Stomach (tissue), 9 donors: ENCODE measurements around the gene FOXF2. TPM values are rescaled to one million over a fixed set of nuclear protein-coding genes. Genes with fewer than 3 reads are reported as not detected.
A peak's percentile ranks its signal among the peaks of the same experiment; 100 is the strongest.

Experiments
- DNase-seq, 2 donors: peaks; one replicate each; pipeline versions ENCODE4 v3.0.0 to v3.0.0-alpha.2; 2013 to 2019
- H3K27ac ChIP-seq, 5 donors: fragments of 200-600 bp in 4 of 5; sonication (generic) in 4 of 5; one replicate each; pipeline ENCODE4 v1.5.1; 2013 to 2019; ENCODE audit warnings: mild to moderate bottlenecking in 1 of 5, moderate library complexity in 1 of 5
- H3K27me3 ChIP-seq, 3 donors: fragments of 200-600 bp; sonication (generic); one replicate each; pipeline ENCODE4 v1.5.1; 2017 to 2019; ENCODE audit warnings: mixed run types in 1 of 3
- H3K36me3 ChIP-seq, 4 donors: fragments of 200-600 bp; sonication (generic); 1 replicate in 3 of 4; 2 replicates in 1 of 4; pipeline ENCODE4 v1.5.1; 2016 to 2019
- H3K4me1 ChIP-seq, 4 donors: fragments of 200-600 bp; sonication (generic); one replicate each; pipeline ENCODE4 v1.5.1; 2016 to 2019
- H3K4me3 ChIP-seq, 4 donors: fragments of 200-600 bp; sonication (generic) in 3 of 4; one replicate each; pipeline ENCODE4 v1.5.1; 2016 to 2019; ENCODE audit warnings: mild to moderate bottlenecking in 1 of 4
- H3K9me3 ChIP-seq, 4 donors: fragments of 200-600 bp; sonication (generic); one replicate each; pipeline ENCODE4 v1.5.1; 2016 to 2019
- EP300 ChIP-seq: sonication (generic); formaldehyde crosslinking; IDR thresholded peaks from one replicate; pipeline ENCODE4 v1.6.1; 2017; ENCODE audit warnings: antibody characterized with exemption
- POLR2A ChIP-seq, 4 donors: fragments of 450-650 bp; IDR thresholded peaks; one replicate each; pipeline ENCODE4 v1.6.1; 2016; ENCODE audit warnings: antibody characterized with exemption in 4 of 4, control low read depth in 2 of 4, mild to moderate bottlenecking in 1 of 4, moderate library complexity in 1 of 4
- POLR2AphosphoS5 ChIP-seq, 3 donors: sonication (generic); formaldehyde crosslinking; IDR thresholded peaks; one replicate each; pipeline ENCODE4 v1.6.1; 2016; ENCODE audit warnings: antibody characterized with exemption in 3 of 3
- WGBS, 5 donors: extraction: QIAGEN DNeasy Blood & Tissue Kit in 3 of 5; methylation state at CpG; one replicate each; pipeline versions ENCODE4 v1.1.5 to v1.1.7; 2013 to 2018; 5-methylcytosine and 5-hydroxymethylcytosine counted together
- intact Hi-C: fragments of 100-400 bp; cut with DNase I; formaldehyde crosslinking; loops from one replicate; pipeline ENCODE4 v1.15.1; 2023; ENCODE audit warnings: low total_unique reads
- polyA plus RNA-seq, 3 donors: library from polyadenylated mRNA; stranded (reverse); fragments of 200-250 nt; gene quantifications; one replicate each; pipeline ENCODE4 v1.2.3, GENCODE V29; 2013
- total RNA-seq, 5 donors: library from RNA; depleted of rRNA; stranded (reverse); fragments of >200 nt; gene quantifications; one replicate each; pipeline versions ENCODE4 v1.1.0 to v1.2.3, GENCODE V29; 2014 to 2016
- TF ChIP-seq, protein P1 (sequence below), 7 experiments: fragments of 450-650 bp in 4 of 7; fragments of 200-600 bp in 3 of 7; sonication (generic) in 3 of 7; IDR thresholded peaks; one replicate each; pipeline ENCODE4 v1.5.1; 2016 to 2019; ENCODE audit warnings: antibody characterized with exemption in 7 of 7, control low read depth in 2 of 7, mild to moderate bottlenecking in 1 of 7
- donor health status: healthy with polysubstance abuse.
- donor health status: Bipolar disorder and iron deficiency.
- donor health status: healthy.

FOXF2 gene
- total and polyA plus RNA-seq, 8 donors: 9.6 to 104 (median 19.2) TPM

DNA sequence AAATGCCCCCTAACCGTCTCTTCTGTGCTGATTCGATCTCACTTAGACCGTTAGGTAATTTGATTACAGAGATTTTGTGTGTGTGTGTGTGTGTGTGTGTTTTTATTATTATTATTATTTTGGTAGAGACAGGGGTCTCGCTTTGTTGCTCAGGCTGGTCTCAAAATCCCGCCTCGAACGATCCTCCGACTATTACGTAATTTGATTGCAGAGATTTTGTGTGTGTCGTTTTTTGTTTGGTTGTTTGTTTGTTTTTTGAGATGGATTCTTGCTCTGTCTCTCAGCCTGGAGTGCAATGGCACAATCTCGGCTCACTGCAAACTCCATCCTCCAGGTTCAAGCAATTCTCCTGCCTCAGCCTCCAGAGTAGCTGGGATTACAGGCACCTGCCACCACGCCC lies 28.3 kb downstream of the FOXF2 start:
- peaks cover 0 to 12% (median 2%) of the 10 kb centered on the region in 4 donors for H3K9me3 ChIP-seq
- H3K27me3 ChIP-seq: peaks cover 0 to 7% (median 0%) of the 10 kb centered on the region in 3 donors
- 89 to 94% (median 91%) methylated on average over 12 of the region's 12 CpGs for WGBS, 5 donors
- H3K27ac ChIP-seq: no peak overlapping the region
- no peaks in the 10 kb centered on the region for H3K36me3 ChIP-seq
- H3K4me3 ChIP-seq: no peak overlapping the region
- no peaks in the 10 kb centered on the region for H3K4me1 ChIP-seq
- no peak for TF ChIP-seq POLR2A (IDR thresholded peaks at IDR 0.05)
- no peak for DNase-seq
- intact Hi-C loops: no loop called here

DNA sequence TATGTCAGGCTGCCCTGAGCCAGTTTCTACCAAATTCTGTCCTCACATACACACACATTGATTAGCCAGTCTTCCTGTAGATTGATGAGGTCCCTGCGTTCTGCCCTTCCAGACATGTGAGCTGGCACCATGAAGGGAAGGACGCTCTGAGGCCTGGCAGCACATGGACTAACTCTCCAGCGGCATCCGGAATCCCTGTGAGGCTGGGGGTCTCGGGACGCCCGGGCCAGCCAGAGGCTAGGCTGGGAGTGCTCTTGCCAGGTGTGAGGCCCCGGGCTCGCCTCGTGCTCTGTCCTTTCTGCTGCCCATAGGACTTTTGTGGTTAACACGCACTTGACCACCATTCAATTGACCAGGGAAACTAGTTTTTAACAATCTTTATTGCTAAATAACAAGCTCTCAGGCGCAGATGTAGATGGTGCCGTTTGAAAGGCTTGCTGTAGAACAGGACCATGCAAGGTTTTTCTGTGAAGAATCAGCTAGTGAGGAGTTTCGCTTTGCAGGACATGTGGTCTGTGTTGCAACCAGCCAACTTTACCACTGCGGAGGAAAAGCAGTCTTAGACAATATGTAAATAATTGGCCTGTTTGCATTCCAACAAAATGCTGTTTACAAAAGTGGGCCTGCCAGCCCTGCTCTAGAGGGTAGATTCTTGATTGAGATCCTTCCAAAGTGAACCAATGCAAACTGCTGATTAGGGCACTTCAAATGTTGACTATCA lies 29.3 kb downstream of the FOXF2 start:
- Histone ChIP-seq H3K4me1 (peaks cover 0 to under 1% (median 0%) of the 10 kb centered on the region in 4 donors), H3K27me3 (peaks cover 0 to 7% (median 0%) of the 10 kb centered on the region in 3 donors), H3K9me3 (peaks cover 0 to 12% (median 2%) of the 10 kb centered on the region in 4 donors), H3K4me3 (no peak overlapping the region), H3K36me3 (no peaks in the 10 kb centered on the region), H3K27ac (peak overlapping the region in 1 of 5 donors; percentile 27)
- no peak for DNase-seq
- intact Hi-C loops: no loop called here
- TF ChIP-seq POLR2A (IDR thresholded peaks at IDR 0.05) (no peak), POLR2AphosphoS5 (IDR thresholded peaks at IDR 0.05) (no peak), EP300 (no peak)
- TF ChIP-seq, protein P1, sequence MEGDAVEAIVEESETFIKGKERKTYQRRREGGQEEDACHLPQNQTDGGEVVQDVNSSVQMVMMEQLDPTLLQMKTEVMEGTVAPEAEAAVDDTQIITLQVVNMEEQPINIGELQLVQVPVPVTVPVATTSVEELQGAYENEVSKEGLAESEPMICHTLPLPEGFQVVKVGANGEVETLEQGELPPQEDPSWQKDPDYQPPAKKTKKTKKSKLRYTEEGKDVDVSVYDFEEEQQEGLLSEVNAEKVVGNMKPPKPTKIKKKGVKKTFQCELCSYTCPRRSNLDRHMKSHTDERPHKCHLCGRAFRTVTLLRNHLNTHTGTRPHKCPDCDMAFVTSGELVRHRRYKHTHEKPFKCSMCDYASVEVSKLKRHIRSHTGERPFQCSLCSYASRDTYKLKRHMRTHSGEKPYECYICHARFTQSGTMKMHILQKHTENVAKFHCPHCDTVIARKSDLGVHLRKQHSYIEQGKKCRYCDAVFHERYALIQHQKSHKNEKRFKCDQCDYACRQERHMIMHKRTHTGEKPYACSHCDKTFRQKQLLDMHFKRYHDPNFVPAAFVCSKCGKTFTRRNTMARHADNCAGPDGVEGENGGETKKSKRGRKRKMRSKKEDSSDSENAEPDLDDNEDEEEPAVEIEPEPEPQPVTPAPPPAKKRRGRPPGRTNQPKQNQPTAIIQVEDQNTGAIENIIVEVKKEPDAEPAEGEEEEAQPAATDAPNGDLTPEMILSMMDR (IDR thresholded peaks at IDR 0.05): no peak
- WGBS, 5 donors: 57 to 77% (median 65%) methylated on average over 12 to 15 of the region's 15 CpGs

DNA sequence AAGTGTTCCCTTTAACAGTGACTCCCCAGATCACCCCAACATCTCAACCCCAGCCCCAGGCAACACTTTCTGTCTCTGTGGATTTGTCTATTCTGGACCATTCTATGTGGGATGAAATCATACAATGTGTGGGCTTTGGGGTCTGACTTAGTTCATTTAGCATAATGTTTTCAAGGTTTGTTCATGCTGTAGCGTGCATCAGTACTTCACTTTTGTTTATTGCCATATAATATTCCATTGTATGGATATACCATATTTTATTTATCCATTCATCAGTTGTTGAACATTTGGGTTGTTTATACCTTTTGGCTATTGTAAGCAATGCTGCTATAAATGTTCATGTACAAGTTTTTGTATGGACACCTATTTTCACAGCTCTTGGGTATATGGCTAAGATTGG lies 31.0 kb downstream of the FOXF2 start:
- intact Hi-C loops: no loop called here

DNA sequence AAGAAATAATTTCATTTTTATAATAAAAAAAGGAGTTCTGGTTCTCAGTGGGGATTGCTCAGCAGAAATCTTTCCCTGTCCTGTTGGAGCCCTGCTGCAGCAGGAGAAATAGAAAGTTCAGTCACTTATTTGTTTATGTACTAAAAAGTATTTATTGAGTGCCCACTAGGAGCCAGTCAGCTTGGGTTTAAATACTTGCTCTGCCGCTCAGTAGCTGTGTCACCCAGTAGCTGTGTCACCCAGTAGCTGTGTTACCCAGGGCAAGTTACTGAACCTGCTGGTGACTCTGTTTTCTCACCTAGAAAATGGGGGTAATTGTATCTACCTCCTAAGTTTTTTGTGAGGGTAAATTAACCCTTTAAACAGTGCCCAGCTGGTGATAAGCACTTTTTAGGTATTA lies 32.9 kb downstream of the FOXF2 start:
- no peak for DNase-seq
- Histone ChIP-seq H3K27ac (no peak overlapping the region), H3K36me3 (no peaks in the 10 kb centered on the region), H3K4me3 (no peak overlapping the region), H3K27me3 (peaks cover 0 to 19% (median 0%) of the 10 kb centered on the region in 3 donors), H3K9me3 (peaks cover 0 to 12% (median 2%) of the 10 kb centered on the region in 4 donors), H3K4me1 (peaks cover 0 to 10% (median 6%) of the 10 kb centered on the region in 4 donors)
- 81 to 92% (median 88%) methylated on average over 1 of the region's 1 CpG for WGBS, 5 donors
- intact Hi-C loops: no loop called here
- TF ChIP-seq, protein P1 (IDR thresholded peaks at IDR 0.05): no peak

More for the DNA sequence above, 31.0 kb downstream of the FOXF2 start:
- 82 to 95% (median 87%) methylated on average over 1 of the region's 1 CpG for WGBS, 5 donors
- TF ChIP-seq POLR2A (IDR thresholded peaks at IDR 0.05) (no peak), EP300 (no peak), POLR2AphosphoS5 (IDR thresholded peaks at IDR 0.05) (no peak)
- TF ChIP-seq, protein P1 (IDR thresholded peaks at IDR 0.05): no peak
- DNase-seq: no peak
- H3K36me3 ChIP-seq: no peaks in the 10 kb centered on the region
- H3K4me1 ChIP-seq: peaks cover 0 to 10% (median 6%) of the 10 kb centered on the region in 4 donors
- no peak overlapping the region for H3K27ac ChIP-seq
- peaks cover 0 to 7% (median 0%) of the 10 kb centered on the region in 3 donors for H3K27me3 ChIP-seq
- peaks cover 0 to 12% (median 2%) of the 10 kb centered on the region in 4 donors for H3K9me3 ChIP-seq
- no peak overlapping the region for H3K4me3 ChIP-seq

DNA sequence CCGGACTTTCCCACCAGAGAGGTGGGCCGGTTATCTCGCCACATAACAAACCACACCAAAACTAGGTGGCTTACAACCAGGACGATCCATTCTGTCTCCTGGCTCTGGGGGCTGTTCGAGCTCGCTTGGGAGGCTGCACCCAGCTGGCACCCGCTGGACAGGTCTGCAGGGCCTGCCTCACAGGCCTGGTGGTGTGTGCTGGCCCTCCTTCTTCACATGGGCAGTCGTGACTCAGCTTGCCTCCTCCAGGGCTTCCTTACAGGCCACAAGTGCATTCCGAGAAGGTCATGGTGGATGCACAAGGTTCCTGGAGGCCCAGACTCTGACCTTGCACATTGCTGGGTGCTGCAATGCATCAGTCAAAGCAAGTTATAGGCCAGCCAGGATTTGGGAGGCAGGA lies 34.2 kb downstream of the FOXF2 start:
- DNase-seq: no peak
- Histone ChIP-seq H3K4me1 (peaks cover 0 to 10% (median 6%) of the 10 kb centered on the region in 4 donors), H3K9me3 (peaks cover 0 to 12% (median 2%) of the 10 kb centered on the region in 4 donors), H3K4me3 (no peak overlapping the region), H3K36me3 (no peaks in the 10 kb centered on the region), H3K27ac (no peak overlapping the region), H3K27me3 (peaks cover 0 to 18% (median 0%) of the 10 kb centered on the region in 3 donors)
- WGBS, 5 donors: 85 to 93% (median 88%) methylated on average over 9 of the region's 9 CpGs
- TF ChIP-seq POLR2A (IDR thresholded peaks at IDR 0.05) (no peak), EP300 (no peak), POLR2AphosphoS5 (IDR thresholded peaks at IDR 0.05) (no peak)
- TF ChIP-seq, protein P1 (IDR thresholded peaks at IDR 0.05): no peak
- intact Hi-C loops: no loop called here
